ENCODE data around the gene INSYN2A. TPM values are rescaled to one million over a fixed set of nuclear protein-coding genes. Genes with fewer than 3 reads are reported as not detected.

INSYN2A gene
- under 0.01 TPM in 2 replicates for total RNA-seq

GRCh38 chr10:127196282-127197153 lies at the start of gene INSYN2A:
Gene INSYN2A, minus strand, starts transcription at chr10:127196591. Its CDS starts 20,196 bp downstream, at chr10:127176395.

Measured in pericardium fibroblast (primary cell).